Non-pigmented ciliary epithelial cell (primary cell): ENCODE measurements around the gene PADI4.
"Not testable (repeated sequence)": the region's sequence is repeated elsewhere in the genome, so short reads cannot be mapped to it uniquely, and the experiment has no call there.

Experiments
- DNase-seq: peaks from one replicate; pipeline ENCODE4 v3.0.0-alpha.2; 2010; ENCODE audit warnings: low read depth

Gene PADI4

DNA sequence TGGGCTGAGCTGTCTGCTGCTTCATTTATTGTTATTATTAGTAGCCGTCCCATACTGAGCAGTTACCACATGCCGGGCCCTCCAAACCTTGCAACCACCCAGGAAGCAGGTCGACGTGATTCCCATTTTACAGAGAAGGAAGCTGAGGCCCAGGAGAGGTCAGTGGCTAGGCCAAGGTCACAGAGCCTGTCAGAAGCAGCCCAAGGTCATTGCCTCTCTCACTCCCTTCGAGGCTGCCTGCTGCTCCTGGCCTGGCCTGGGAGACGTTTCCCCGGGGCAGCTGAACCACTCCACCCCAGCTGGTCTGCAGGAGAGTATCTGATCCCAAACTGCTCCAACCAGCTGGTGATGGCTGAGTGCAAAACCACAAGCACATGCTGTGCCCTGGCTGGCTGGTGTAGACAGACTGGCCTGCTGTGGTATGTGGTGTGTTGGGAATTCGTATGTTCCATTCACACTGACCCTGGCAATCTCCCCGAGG, 6.5 kb downstream of the PADI4 start:
- DNase-seq = no peak

DNA sequence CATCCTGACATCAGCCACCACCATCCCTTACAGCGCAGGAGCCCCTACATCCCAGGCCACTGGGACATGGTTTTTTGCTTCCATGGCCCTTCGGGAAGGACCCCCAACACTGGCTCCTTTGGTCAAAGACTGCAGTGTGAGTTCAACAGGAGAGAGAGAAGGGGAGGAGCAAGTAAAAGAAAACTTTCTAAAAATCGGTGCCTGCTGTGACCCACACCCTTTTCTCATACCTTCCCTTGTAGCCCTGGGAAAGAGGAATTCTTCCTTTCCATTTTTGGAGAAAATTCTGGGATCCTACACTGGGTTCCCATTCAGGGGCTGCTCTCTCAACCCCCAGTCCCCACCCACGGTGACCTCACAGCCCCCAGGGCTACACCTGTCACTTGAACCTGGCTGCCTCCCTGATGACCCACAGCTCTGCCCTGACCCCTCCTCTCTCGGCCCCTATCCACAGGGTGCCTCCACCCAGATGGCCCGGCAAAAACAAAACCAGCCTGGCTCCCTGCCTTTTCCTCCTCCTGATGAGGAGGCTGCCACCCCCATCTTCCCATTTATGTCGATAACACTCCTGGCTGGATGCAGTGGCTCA, 7.6 kb downstream of the PADI4 start:
- no peak for DNase-seq

DNA sequence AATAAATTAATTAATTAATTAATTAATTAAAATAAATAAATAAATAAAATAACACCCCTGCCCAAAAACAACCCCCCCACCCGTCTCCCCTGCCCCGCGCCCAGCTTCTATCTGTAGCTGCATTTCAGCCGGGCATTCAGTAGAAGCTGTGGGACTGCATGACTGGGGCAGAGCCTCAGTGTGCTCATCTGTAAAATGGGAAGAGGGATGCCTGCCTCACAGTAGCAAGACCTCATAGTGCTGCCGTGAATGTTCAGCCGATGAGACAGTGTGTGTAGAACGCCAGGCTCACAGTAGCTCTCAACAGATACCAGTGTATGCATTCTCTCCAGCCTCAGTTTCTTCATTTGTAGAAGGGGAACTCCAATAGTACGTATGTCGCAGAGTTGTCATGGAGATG, 8.7 kb downstream of the PADI4 start:
- no peak for DNase-seq

DNA sequence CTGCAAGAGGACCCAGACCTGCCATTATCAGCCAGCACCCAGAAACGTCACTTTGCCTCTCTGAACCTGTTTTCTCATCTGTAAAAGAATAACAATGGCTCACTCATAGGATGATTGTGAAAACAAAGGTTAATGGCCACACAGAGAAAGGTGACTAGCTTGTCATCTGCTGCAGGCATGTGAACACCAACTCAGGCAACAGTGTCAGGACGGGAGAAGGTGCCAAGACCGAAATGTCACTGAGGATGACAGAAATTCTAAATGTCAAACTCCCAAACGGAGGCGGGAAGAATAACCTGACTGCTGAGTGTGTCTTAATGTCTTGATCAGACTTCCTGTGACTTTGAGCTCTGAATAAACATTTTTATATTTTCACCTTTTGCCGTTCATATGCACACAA, 10.3 kb downstream of the PADI4 start:
- no peak for DNase-seq

DNA sequence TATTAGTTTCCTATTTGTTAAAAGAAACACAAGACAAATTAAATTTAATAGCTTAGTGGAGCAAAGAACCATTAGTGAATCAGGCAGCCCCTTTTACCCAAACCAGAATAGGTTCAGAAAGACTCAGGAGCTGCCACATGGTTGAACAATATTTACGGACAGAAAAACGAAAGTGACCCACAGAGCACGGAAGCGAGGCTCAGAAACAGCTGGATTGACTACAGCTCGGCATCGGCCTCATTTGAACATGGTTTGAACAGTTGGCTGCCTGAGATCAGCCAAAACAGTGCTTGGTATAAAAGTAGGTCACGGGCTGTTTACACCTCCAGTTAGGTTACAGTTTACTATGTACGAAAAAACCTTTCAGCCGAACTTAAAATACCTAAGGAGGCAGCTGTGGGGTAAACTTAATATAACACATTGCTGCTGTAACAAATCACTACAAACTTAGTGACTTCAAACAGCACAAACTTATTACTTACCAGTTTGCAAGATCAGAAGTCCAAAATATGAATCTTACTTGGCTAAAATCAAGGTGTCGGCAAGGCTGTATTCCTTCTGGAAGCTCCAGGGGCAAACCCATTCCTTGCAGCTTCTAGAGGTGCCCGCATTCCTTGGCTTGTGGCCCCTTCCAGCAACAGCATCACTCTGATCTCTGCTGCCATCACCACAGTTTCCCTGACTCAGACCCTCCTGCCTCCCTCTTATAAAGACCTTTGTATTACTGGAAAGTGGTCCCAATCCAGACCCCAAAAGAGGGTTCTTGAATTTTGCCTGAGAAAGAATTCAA, 11.8 kb downstream of the PADI4 start:
- no peak for DNase-seq

DNA sequence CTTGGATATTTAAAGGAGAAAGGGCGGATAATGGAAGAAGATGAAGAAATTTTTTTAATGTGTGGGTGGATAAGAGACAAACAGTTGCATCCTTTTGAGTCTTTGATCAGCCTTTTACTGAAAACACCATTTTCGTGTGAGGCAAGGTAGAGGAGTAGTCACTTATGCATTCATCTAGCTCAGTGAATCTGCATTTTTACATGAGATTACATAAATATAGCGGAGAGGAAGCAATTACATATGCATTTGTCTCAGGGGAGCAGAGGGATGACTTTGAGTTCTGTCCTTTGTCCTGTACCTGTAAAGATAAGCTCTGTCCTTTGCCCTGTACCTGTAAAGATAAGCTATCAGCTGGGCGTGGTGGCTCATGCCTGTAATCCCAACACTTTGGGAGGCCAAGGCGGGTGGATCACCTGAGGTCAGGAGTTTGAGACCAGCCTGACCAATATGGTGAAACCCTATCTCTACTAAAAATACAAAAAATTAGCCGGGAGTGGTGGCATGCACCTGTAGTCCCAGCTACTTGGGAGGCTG, 13.9 kb downstream of the PADI4 start:
- DNase-seq = not testable (repeated sequence)

DNA sequence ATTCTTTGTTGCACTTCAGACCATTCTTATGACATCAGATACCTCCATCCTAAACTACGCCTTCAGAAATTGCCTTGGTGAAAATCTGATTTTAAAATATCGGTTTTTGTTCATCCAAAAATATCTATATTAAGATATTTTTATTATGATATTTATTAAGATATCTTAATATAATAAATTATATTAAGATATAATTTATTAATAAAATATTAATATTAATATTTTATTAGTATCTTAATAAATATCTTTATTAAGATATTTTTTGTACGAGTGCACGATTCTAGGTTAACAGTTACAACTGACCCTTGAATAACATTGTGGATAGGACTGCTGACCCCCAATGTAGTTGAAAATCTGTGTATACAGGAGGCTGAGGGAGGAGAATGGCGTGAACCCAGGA, 20.9 kb downstream of the PADI4 start:
- DNase-seq = no peak

DNA sequence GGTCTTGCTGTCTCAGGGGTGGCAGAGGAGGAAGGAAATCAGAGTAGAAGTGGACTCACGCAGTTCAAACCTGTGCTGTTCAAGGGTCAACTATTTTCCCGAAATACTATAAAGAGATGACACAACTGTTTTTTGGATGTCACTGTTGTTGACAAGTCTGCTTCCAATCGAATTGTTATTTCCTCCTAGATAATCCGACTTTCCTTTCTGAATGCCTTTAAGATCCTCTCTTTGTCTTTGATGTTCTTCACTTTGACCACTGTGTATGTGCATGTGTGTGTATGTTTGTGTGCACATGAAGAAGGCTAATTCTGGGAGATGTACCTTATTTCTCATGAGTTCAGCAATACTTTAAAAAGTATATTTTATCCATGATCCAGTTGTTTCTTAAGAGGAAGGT, 21.6 kb downstream of the PADI4 start:
- no peak for DNase-seq

DNA sequence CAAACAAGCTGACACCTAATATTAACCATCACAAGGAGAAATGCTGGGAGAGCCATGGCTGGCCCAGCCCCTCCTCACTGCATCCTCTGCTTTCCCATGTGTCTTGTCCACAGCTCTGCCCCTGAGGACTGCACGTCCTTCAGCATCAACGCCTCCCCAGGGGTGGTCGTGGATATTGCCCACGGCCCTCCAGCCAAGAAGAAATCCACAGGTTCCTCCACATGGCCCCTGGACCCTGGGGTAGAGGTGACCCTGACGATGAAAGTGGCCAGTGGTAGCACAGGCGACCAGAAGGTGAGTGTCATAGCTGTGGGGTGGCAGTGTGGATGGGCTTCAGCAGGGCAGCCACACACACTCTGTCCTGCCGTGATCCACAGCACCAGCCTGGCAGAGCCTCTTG, 22.9 kb downstream of the PADI4 start:
- no peak for DNase-seq

DNA sequence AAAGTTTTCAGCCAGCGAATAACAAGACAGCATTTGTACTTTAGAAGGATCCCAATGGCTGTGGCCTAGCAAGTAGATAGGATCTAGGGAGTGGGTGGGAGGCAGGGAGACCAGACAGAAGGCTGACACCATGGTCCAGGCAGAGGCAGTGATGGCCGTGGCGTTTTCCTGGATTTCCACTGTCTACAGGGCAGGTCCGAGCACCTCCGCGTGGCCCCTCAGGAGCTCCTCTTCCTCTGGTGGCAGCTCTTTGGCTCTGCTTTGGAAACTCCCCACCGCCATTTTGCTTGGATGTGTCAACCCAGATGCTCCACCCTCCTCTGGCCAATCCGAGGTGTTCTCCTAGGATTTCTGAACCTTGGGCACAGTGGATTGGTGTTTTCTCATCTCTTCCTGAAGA, 25.1 kb downstream of the PADI4 start:
- no peak for DNase-seq

DNA sequence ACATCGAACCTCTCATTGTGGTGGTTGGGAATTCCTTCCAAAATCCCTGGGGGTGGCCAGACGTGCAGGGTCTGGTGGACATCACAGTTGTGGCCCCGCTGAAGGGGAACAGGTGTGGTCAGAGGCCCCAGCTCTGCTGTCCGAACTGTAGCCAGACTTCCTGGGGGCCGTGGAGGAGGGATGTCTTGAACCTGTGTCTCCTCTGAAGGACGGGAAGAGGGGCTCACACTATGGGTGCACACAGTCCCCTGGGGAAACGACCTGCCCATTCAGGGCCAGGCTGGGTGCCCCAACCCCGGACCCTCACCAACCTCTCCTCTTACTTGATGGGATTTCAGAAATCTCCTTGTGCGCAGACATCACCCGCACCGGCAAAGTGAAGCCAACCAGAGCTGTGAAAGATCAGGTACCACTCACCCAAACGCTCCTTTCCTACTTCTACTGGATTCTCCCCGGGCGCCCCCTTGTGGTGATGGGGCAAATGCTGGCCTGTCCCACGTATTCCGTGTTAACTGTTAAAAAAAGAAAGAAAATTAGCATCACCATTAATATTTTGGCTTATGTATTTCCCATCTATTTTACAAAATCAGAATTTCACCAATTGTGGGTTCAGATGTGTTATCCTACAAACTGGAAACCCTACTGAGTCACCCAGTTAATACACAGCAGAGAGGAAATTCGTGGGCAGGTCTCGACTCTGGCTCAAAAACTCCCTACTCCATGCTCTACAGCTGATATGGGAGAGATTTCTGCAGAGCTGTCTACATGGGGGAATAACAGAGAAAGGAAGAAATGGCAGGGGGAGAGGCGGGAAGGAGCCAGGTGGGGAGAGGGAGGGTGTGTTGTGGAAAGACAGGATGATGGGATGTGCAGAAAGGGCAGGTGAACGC, 28.1 kb downstream of the PADI4 start:
- DNase-seq = peak; percentile 9

DNA sequence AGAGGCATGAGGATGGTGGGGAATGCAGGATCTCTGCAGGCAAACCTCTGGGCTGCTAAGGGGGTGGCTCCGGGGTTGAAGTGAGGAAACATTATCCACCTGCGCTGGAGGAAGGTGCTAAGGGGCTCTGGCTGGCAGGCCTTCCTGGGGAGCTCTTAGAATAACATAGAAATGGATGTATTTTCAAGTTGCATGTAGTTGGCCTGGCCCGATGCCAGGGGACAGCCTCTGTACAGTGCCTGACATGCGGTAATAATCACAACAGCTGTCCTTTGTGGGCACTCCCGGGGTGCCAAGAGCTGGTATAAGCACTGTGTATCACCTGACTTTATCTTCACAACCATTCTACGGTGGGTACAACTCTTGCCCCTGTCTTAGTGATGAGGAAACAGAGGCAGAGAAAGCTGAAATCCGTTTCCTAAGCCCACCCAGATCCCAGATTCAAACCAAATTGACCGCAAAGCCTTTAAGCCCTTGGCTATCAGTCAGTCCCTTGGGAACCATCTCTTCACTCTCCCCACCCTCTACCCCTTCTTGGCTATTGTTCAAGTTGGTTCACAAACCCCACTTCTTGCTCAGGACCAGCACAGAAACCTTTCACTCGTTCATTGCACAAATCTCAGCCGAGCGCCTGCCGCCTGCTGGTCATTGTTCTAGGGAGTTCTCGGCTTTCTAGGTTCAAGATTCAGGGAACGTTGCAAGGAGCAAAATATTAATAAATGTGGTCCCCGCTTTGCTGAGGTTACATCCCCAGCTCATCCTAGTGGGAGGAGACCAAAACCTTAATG, 30.9 kb downstream of the PADI4 start:
- DNase-seq = no peak

DNA sequence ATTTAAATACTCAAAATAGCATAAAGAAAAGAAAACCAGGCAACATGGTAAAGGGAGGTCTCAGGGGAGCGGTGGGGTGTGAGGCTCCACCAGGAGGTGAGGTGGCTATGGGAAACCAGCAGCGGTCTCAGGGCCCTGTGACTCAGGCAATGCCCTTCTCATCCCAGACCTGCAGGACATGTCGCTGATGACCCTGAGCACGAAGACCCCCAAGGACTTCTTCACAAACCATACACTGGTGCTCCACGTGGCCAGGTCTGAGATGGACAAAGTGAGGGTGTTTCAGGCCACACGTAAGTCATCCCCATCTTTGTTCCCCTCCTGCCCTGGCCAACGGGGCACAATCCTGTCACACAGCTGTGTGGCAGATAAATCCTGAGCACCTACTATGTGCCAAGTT, 31.5 kb downstream of the PADI4 start:
- DNase-seq = no peak

DNA sequence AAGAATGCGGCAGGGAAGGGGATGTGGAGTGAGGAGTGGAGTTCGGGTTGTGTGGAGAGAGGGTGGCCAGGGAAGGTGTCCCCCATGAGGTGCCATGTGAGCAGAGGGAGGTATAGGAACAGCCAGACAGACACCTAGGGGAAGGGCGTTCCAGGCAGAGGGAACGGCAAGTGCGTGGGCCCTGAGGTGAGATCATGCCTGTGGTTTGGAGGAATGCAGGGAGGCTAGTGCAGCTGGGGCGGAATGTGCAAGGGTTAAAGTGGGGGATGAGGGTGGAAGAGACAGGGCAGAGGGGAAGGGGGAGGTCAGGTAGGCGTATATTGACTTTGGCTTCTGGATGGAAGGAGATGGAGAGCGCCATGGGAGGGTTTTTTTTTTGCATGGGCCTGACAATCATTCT, 32.4 kb downstream of the PADI4 start:
- no peak for DNase-seq

DNA sequence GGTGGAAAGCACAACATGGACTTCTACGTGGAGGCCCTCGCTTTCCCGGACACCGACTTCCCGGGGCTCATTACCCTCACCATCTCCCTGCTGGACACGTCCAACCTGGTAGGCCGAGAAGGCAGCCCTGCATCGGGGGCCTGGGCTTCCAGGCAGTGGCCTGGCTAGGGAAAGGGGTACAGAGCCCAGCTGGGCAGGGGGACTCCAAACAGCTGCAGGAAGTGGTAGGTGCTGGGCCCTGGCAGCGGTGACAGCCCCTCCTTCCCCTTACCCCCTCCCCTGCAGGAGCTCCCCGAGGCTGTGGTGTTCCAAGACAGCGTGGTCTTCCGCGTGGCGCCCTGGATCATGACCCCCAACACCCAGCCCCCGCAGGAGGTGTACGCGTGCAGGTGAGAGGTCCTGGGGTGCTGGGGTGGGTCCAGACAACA, 34.0 kb downstream of the PADI4 start:
- DNase-seq = no peak

DNA sequence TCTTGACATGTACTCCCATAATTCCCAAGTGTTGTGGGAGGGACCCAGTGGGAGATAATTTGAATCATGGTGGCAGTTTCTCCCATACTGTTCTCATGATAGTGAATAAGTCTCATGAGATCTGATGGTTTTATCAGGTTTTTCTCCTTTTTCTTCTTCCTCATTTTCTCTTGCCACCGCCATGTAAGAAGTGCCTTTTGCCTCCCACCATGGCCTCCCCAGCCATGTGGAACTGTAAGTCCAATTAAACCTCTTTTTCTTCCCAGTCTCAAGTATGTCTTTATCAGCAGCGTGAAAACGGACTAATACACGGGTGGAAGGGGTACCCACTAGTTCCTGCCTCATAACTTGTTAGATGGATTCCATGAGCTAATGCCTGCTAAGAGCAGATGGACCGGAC, 37.5 kb downstream of the PADI4 start:
- not testable (repeated sequence) for DNase-seq

DNA sequence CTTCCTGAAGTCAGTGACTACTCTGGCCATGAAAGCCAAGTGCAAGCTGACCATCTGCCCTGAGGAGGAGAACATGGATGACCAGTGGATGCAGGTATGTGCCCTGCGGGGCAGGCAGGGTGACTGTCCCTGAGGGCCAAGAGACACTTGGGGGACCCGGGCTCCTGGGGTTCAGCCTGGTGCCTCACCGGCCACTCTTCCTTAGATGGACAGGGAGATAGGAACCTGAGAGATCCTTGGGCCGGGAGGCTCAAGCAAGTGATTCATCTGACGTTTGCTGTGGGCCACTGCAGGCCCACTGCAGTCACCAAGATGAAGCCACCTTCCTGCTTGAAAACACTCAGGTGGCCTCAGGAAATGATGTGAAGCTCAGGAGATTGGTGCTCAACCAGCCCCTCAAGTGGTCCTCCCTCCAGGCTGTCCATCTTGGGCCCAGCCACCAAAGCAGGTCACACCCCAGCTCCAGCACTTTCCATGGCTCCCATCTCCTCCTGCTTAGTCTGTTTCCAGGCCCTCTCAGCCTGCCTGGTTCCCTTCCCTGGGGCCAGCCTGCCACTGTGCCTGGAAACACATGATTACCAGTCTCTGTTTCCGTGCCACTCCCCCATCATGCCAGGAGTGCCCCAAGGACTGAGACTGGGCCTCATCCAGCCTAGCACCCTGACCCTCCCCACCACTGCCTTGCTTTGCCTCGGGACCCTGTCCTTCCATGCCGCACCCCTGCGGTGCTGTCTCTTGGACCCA, 38.2 kb downstream of the PADI4 start:
- no peak for DNase-seq

DNA sequence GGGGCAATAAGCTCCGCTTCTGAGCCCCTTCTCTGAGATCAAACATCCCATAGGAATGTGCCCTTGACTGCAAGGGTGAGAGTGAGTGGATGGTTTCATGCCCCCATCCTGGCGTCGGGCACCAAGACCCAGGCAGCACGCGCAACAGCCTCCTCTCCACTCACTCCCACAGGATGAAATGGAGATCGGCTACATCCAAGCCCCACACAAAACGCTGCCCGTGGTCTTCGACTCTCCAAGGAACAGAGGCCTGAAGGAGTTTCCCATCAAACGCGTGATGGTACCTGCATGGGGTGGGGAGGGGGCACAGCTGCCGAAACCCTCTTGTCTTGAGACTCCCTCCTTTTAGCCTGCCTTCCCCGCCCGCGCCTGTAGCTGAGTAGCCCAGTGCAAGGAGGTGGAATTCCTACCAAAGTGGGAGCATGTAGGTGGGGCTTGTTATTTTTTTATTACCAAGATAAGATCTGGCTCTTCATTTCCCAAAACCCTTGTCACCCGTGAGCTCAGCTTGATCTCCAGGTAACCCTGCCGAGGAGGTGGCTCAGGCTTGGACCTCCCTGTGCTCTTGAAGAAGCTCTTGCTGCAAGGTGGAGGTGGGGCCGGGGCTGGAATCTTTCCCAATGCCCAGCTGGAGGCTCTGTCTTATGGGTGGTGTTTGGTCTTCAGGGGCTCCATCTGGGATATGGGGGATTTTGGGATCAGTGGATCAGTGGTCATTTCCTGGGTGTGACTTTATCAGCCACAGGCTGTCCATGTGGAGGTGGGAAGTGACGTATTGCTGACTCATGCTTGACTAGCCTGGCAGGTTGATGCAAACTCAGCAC, 40.0 kb downstream of the PADI4 start:
- DNase-seq = no peak

DNA sequence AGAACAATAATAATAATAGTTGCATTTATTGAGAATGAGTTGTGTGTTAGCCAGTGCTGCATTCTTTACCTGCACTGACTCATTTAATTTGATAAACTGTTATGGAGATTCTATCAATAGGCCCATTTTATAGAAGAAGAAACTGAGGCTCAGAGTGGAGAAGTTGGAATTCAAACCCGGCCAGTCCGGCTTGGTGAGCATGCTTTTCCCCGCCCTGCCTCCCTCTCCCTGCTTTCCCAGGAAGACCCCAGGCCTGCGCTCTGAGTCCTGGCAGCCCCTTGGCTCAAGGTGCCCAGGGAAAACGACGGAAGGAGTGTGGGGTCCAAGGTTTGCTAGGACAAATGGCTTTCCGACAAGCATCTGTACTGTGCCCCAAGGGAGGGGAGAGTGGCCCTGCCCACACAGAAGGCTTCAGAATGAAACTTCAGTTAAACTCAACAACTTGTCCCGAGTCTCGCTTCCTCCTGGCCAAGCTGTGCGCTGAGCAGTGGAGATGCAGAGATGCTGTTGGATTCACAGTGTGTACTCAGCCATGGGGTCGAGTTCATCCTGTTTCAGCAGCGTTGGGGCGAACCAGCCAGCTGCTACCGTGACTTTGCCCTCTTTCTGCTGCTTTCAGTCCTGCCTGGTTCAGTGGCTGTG, 40.7 kb downstream of the PADI4 start:
- peak; percentile 9 for DNase-seq

DNA sequence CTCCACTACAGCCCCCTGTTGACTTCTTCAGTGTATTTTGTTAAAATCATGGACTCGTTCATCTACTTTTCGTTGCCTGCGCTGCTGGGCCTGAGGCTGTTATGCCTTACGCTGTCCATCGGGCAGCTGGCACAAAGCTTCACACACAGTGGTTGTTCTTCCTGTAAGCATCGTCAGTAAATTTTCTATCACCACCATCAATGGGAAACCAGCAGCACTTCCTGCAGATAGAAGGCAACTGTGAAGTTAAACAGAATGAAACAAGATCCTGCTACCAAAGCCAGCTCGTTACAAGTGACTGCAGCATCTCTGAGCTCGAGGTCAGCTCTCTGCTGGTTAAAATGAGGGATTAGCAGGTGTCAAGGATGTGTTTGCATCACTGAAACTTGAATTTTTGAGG, 42.1 kb downstream of the PADI4 start:
- DNase-seq = no peak
